GM18520 (cell line): ENCODE measurements around the gene ZNF423.

Experiments
- ATAC-seq: cut with Tn5 transposase; IDR thresholded peaks from one replicate; pipeline ENCODE4 v1.9.1; 2021; ENCODE audit not compliant: unreplicated experiment

Gene ZNF423

GRCh38 chr16:49827805-49828438 lies 28.0 kb downstream of the ZNF423 start:
- ATAC-seq: no peak

- ATAC-seq: no peak
These were observed 29.4 kb downstream of the ZNF423 start for GRCh38 chr16:49826515-49826914.

GRCh38 chr16:49825041-49825440 lies 30.9 kb downstream of the ZNF423 start:
- ATAC-seq: no peak

- no peak for ATAC-seq
These were observed 31.3 kb downstream of the ZNF423 start for GRCh38 chr16:49824593-49824992.

GRCh38 chr16:49822649-49823370 lies 33.1 kb downstream of the ZNF423 start:
- ATAC-seq: no peak

- no peak for ATAC-seq
These were observed 34.2 kb downstream of the ZNF423 start for GRCh38 chr16:49821614-49822282.

GRCh38 chr16:49821156-49821555 lies 34.8 kb downstream of the ZNF423 start:
- no peak for ATAC-seq

- ATAC-seq: no peak
These were observed 38.0 kb downstream of the ZNF423 start for GRCh38 chr16:49817754-49818507.

GRCh38 chr16:49816875-49817274 lies 39.0 kb downstream of the ZNF423 start:
- no peak for ATAC-seq

- ATAC-seq: no peak
These were observed 44.1 kb downstream of the ZNF423 start for GRCh38 chr16:49811644-49812334.

GRCh38 chr16:49810831-49811230 lies 45.1 kb downstream of the ZNF423 start:
- ATAC-seq: no peak

GRCh38 chr16:49809561-49809960 lies 46.4 kb downstream of the ZNF423 start:
- ATAC-seq: no peak

- no peak for ATAC-seq
These were observed 46.9 kb downstream of the ZNF423 start for GRCh38 chr16:49809062-49809461.

GRCh38 chr16:49806446-49806845 lies 49.5 kb downstream of the ZNF423 start:
- no peak for ATAC-seq

- ATAC-seq: no peak
These were observed 54.6 kb downstream of the ZNF423 start for GRCh38 chr16:49801290-49801689.

GRCh38 chr16:49800876-49801275 lies 55.0 kb downstream of the ZNF423 start:
- no peak for ATAC-seq

GRCh38 chr16:49800441-49800840 lies 55.5 kb downstream of the ZNF423 start:
- no peak for ATAC-seq

- ATAC-seq: no peak
These were observed 56.7 kb downstream of the ZNF423 start for GRCh38 chr16:49799172-49799571.

- no peak for ATAC-seq
These were observed 60.4 kb downstream of the ZNF423 start for GRCh38 chr16:49795513-49795912.

GRCh38 chr16:49793244-49793643 lies 62.7 kb downstream of the ZNF423 start:
- no peak for ATAC-seq

GRCh38 chr16:49789616-49790015 lies 66.3 kb downstream of the ZNF423 start:
- ATAC-seq: no peak
